Transverse colon (tissue), 4 donors: ENCODE data around the gene ENHO. TPM values are rescaled to one million over a fixed set of nuclear protein-coding genes. Genes with fewer than 3 reads are reported as not detected.

Source experiments
- DNase-seq: peaks from one replicate; pipeline ENCODE4 v3.0.0-alpha.2; 2019
- H3K27ac ChIP-seq, 4 donors: fragments of 200-600 bp; sonication (generic); 2 replicates each; pipeline ENCODE4 v1.5.1; 2016 to 2018; ENCODE audit warnings: inconsistent platforms in 4 of 4
- H3K27me3 ChIP-seq: fragments of 200-600 bp; sonication (generic); 2 replicates; pipeline ENCODE4 v1.5.1; 2017; ENCODE audit warnings: inconsistent platforms
- H3K36me3 ChIP-seq, 4 donors: fragments of 200-600 bp; sonication (generic); 2 replicates each; pipeline ENCODE4 v1.5.1; 2017 to 2019; ENCODE audit warnings: inconsistent platforms in 4 of 4
- H3K4me1 ChIP-seq, 4 donors: fragments of 200-600 bp; sonication (generic); 2 replicates each; pipeline ENCODE4 v1.5.1; 2017 to 2020; ENCODE audit warnings: inconsistent platforms in 4 of 4
- H3K4me3 ChIP-seq, 4 donors: fragments of 200-600 bp; sonication (generic); 1 replicate in 1 of 4; 2 replicates in 3 of 4; pipeline versions ENCODE4 v1.5.1 to v1.6.1; 2017 to 2019; ENCODE audit warnings: inconsistent platforms in 4 of 4
- H3K9me3 ChIP-seq, 2 donors: fragments of 200-600 bp; sonication (generic); 2 replicates each; pipeline ENCODE4 v1.5.1; 2017 to 2019; ENCODE audit warnings: inconsistent platforms in 2 of 2
- EP300 ChIP-seq: sonication (generic); formaldehyde crosslinking; IDR thresholded peaks from one replicate; pipeline ENCODE4 v1.6.1; 2017; ENCODE audit warnings: antibody characterized with exemption, low read depth
- POLR2A ChIP-seq: fragments of 450-650 bp; IDR thresholded peaks from one replicate; pipeline ENCODE4 v1.6.1; 2016; ENCODE audit warnings: antibody characterized with exemption, mild to moderate bottlenecking, moderate library complexity
- POLR2AphosphoS5 ChIP-seq, 3 donors: sonication (generic); formaldehyde crosslinking; IDR thresholded peaks; one replicate each; pipeline ENCODE4 v1.6.1; 2016; ENCODE audit warnings: antibody characterized with exemption in 3 of 3
- WGBS, 2 donors: methylation state at CpG; one replicate each; pipeline ENCODE4 v1.1.5; 2018; ENCODE audit warnings: low coverage in 1 of 2; 5-methylcytosine and 5-hydroxymethylcytosine counted together
- in situ Hi-C, 4 donors: fragments of 200-750 bp; cut with MboI; loops; one replicate each; pipeline versions ENCODE4 v1.15.0 to v1.15.1; 2017; ENCODE audit warnings: low sequenced_read_pairs in 3 of 4, low pct_ligation_motif_present in 1 of 4, low pct_unique_long_range_greater_than_20kb in 1 of 4
- intact Hi-C: fragments of 100-400 bp; cut with DNase I; formaldehyde crosslinking; loops from one replicate; pipeline ENCODE4 v1.15.1; 2023; ENCODE audit warnings: low total_unique reads
- total RNA-seq, 4 donors: library from RNA; depleted of rRNA; stranded (reverse); fragments of >200 nt; gene quantifications; one replicate each; pipeline ENCODE4 v1.1.0, GENCODE V29; 2016
- TF ChIP-seq, protein P1 (sequence below), 5 experiments: fragments of 200-600 bp in 3 of 5; fragments of 450-650 bp in 2 of 5; sonication (generic) in 3 of 5; IDR thresholded peaks; 1 replicate in 2 of 5; 2 replicates in 3 of 5; pipeline ENCODE4 v1.5.1; 2016 to 2017; ENCODE audit warnings: antibody characterized with exemption in 5 of 5, inconsistent platforms in 3 of 5, mild to moderate bottlenecking in 2 of 5, moderate library complexity in 1 of 5

The ENHO gene
- total RNA-seq, 4 donors from 2014 or later = 1.4 to 1.7 TPM; not detected in 2

DNA sequence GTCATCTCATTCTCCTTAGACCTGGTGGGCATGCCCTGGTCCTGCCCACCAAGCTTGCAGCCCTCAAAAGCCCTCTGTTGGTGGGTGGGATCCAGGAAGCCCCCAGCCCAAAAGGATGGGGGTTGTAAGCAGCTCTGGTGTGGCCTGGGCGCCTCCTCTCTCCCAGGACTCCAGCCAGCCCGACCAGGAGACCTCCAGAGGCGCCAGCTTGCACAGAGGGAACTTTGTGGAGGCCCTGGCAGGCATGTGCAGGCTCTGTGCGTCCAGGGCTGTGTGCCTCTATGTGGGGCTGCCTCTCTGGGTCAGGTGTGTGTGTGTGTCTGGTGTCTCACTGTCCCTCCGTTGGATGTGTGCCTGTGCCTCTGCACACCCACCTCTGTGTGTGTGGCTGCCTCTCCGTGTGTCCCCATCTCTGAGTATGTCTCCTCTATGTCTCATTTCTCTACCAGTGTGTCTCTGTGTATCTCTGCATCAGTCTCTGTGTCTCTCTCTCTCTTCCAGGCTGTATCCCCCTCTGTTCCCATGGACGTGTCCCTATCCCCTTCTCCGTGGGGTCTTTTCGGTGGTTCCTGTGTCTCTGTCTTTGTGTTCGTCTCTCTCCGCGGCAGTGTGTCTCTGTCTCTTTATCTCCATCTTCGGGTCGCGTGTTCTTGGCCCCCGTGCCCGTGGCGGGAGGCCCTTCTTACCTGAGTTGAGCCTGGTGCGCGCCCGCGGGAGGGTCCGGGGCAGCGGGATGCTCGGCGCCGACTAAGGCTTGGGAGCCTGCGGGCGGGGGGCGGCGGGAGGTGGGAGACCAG, 501 bp downstream of the ENHO start:
- Histone ChIP-seq H3K4me1 (peaks cover 6 to 12% (median 10%) of the 10 kb centered on the region in 4 donors), H3K36me3 (no peaks in the 10 kb centered on the region), H3K9me3 (no peaks in the 10 kb centered on the region), H3K27me3 (peaks cover 21% of the 10 kb centered on the region), H3K27ac (peak overlapping the region in 3 of 4 donors; percentile 48 to 57 (median 49)), H3K4me3 (peak overlapping the region; percentile 35 to 62 (median 44))
- intact Hi-C loops (no loop called here), in situ Hi-C loops (no loop called here)
- 22 to 25% methylated on average over 6 to 24 of the region's 31 CpGs for WGBS, 2 donors
- TF ChIP-seq POLR2AphosphoS5 (IDR thresholded peaks at IDR 0.05) (no peak), POLR2A (no peak), EP300 (no peak)
- TF ChIP-seq, protein P1, sequence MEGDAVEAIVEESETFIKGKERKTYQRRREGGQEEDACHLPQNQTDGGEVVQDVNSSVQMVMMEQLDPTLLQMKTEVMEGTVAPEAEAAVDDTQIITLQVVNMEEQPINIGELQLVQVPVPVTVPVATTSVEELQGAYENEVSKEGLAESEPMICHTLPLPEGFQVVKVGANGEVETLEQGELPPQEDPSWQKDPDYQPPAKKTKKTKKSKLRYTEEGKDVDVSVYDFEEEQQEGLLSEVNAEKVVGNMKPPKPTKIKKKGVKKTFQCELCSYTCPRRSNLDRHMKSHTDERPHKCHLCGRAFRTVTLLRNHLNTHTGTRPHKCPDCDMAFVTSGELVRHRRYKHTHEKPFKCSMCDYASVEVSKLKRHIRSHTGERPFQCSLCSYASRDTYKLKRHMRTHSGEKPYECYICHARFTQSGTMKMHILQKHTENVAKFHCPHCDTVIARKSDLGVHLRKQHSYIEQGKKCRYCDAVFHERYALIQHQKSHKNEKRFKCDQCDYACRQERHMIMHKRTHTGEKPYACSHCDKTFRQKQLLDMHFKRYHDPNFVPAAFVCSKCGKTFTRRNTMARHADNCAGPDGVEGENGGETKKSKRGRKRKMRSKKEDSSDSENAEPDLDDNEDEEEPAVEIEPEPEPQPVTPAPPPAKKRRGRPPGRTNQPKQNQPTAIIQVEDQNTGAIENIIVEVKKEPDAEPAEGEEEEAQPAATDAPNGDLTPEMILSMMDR (IDR thresholded peaks at IDR 0.05) = no peak
- DNase-seq = no peak

DNA sequence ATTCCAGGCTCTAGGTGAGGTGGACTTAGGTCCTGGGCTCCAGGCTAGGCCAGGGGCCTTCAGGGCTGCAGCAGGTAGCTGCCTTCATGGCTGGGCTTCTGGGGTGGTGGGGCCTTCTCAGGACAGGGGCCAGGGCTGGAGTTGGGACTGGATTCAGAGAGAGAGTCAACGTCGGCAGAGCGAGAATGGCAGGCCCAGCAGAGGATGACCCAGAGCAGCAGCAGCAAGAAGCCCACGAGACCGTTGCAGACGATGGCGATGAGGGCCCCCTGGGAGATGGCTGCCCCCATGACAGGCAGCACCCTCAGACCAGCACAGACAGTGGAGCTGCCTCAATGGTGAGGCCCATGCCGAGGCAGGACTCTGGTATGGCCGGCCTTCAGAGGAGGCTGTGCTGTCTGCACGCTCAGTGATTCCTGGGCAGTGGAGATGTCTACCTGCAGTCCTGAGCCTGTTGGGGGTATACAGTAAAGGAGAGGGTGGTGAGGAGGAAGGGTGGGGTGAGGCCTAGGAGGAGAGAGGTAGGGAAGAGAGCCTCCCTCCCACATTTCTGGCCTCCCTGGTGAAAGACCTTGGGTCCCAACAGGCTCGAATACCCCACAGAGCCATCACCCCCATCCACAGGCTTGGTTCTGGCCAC, 1.3 kb downstream of the ENHO start:
- DNase-seq = no peak
- peaks cover 6 to 12% (median 10%) of the 10 kb centered on the region in 4 donors for H3K4me1 ChIP-seq
- no peaks in the 10 kb centered on the region for H3K9me3 ChIP-seq
- H3K4me3 ChIP-seq = no peak overlapping the region
- H3K36me3 ChIP-seq = no peaks in the 10 kb centered on the region
- H3K27me3 ChIP-seq = peaks cover 21% of the 10 kb centered on the region
- 96 to 100% methylated on average over 1 to 10 of the region's 11 CpGs for WGBS, 2 donors
- intact Hi-C loops = no loop called here
- H3K27ac ChIP-seq = no peak overlapping the region
- in situ Hi-C loops = no loop called here
- TF ChIP-seq, protein P1 (IDR thresholded peaks at IDR 0.05) = no peak
- TF ChIP-seq POLR2A = no peak
- TF ChIP-seq POLR2AphosphoS5 (IDR thresholded peaks at IDR 0.05) = no peak
- TF ChIP-seq EP300 = no peak

- WGBS, 2 donors = 77 to 100% methylated on average over 1 to 4 of the region's 6 CpGs
- Histone ChIP-seq H3K36me3 (no peaks in the 10 kb centered on the region), H3K4me3 (no peak overlapping the region), H3K27ac (no peak overlapping the region), H3K27me3 (peaks cover 20% of the 10 kb centered on the region), H3K9me3 (no peaks in the 10 kb centered on the region), H3K4me1 (peaks cover 6 to 12% (median 10%) of the 10 kb centered on the region in 4 donors)
- TF ChIP-seq POLR2AphosphoS5 (IDR thresholded peaks at IDR 0.05) (no peak), EP300 (no peak)
- TF ChIP-seq, protein P1 (IDR thresholded peaks at IDR 0.05) = no peak
- in situ Hi-C loops (no loop called here), intact Hi-C loops (no loop called here)
- DNase-seq = no peak
These were observed 2.0 kb downstream of the ENHO start for GRCh38 chr9:34520505-34521385.

DNA sequence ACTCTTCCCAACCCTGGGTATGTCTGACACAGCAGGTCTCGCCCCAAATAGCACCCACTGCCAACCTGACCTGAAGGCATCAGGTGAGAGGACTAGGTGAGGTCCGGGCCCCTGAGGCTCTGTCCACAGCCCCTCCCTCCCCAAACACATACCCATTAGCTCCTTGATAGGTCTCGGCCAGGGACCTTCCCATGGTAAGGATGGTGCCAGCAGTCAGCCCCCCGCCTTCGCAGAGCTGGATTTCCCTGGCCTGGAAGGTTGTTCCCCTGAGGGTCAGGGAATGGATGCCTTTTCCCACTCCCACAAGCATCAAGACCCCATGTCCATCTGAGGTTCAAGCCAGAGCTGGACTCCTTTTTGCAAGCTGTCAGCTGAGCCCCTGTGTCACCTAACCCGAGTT, 2.7 kb downstream of the ENHO start:
- H3K36me3 ChIP-seq = no peaks in the 10 kb centered on the region
- H3K27me3 ChIP-seq = peaks cover 14% of the 10 kb centered on the region
- in situ Hi-C loops (no loop called here), intact Hi-C loops (no loop called here)
- 73% methylated on average over 5 of the region's 6 CpGs; no CpG with 5 or more reads in 1 of the 2 donors for WGBS, 2 donors
- no peak for DNase-seq
- peaks cover 6 to 12% (median 10%) of the 10 kb centered on the region in 4 donors for H3K4me1 ChIP-seq
- H3K9me3 ChIP-seq = no peaks in the 10 kb centered on the region
- H3K27ac ChIP-seq = no peak overlapping the region
- TF ChIP-seq POLR2A (no peak), POLR2AphosphoS5 (IDR thresholded peaks at IDR 0.05) (no peak), EP300 (no peak)
- TF ChIP-seq, protein P1 (IDR thresholded peaks at IDR 0.05) = no peak
- no peak overlapping the region for H3K4me3 ChIP-seq
